MCF 10A (cell line): ENCODE measurements around the gene SDK1. TPM values are rescaled to one million over a fixed set of nuclear protein-coding genes. Genes with fewer than 3 reads are reported as not detected.

Source experiments
- BruUV-seq: library from RNA; stranded (reverse); fragments of 400-500 nt; replicated peaks from 2 replicates; lab custom pipeline; 2021; lab: Mats Ljungman, UMichigan
- CTCF ChIA-PET: fragments of 300-600 bp; sonication (Branson Sonifier 250); formaldehyde crosslinking; extraction: SDS; loops from one replicate; lab custom pipeline; 2021; ENCODE audit warnings: antibody characterized with exemption, inconsistent platforms; lab: Yijun Ruan, JAX
- POLR2A ChIA-PET: fragments of 300-600, 350-650 bp; sonication (Branson Sonifier 250); formaldehyde crosslinking; extraction: SDS; loops from one replicate; lab custom pipeline; 2020; ENCODE audit warnings: antibody characterized with exemption, inconsistent platforms; lab: Yijun Ruan, JAX
- DNase-seq: peaks from one replicate; pipeline ENCODE4 v3.0.0-alpha.2; 2018; ENCODE audit not compliant: unreplicated experiment
- H3K27ac Mint-ChIP-seq: one replicate; pipeline ENCODE4 v1.8.0; 2022; ENCODE audit warnings: mild to moderate bottlenecking, low read depth, mixed read lengths; ENCODE audit not compliant: unreplicated experiment
- H3K27me3 Mint-ChIP-seq: one replicate; pipeline ENCODE4 v1.8.0; 2022; ENCODE audit warnings: mixed read lengths; ENCODE audit not compliant: insufficient read depth, unreplicated experiment
- H3K36me3 Mint-ChIP-seq: one replicate; pipeline ENCODE4 v1.8.0; 2022; ENCODE audit warnings: mild to moderate bottlenecking, moderate library complexity, mixed read lengths; ENCODE audit not compliant: insufficient read depth, unreplicated experiment
- H3K4me1 Mint-ChIP-seq: one replicate; pipeline ENCODE4 v1.8.0; 2022; ENCODE audit warnings: mixed read lengths; ENCODE audit not compliant: insufficient read depth, unreplicated experiment
- H3K4me3 Mint-ChIP-seq: one replicate; pipeline ENCODE4 v1.8.0; 2022; ENCODE audit warnings: mild to moderate bottlenecking, moderate library complexity, mixed read lengths; ENCODE audit not compliant: unreplicated experiment
- H3K9me3 Mint-ChIP-seq: one replicate; pipeline ENCODE4 v1.8.0; 2022; ENCODE audit warnings: mixed read lengths; ENCODE audit not compliant: unreplicated experiment
- intact Hi-C: fragments of 100-400 bp; cut with micrococcal nuclease; formaldehyde crosslinking; loops from 2 replicates; pipeline ENCODE4 v1.14.1; 2022
- total RNA-seq: library from RNA; stranded (reverse); gene quantifications from 2 replicates; pipeline ENCODE4 v1.2.3, GENCODE V29; 2022
- TF ChIP-seq, protein P1 (sequence below): fragments of 200-600 bp; IDR thresholded peaks from one replicate; pipeline ENCODE4 v1.8.0; 2022; ENCODE audit warnings: antibody characterized with exemption, mild to moderate bottlenecking; ENCODE audit not compliant: unreplicated experiment

SDK1 gene
- total RNA-seq, 1 experiment from 2014 or later: 3.3 TPM

DNA sequence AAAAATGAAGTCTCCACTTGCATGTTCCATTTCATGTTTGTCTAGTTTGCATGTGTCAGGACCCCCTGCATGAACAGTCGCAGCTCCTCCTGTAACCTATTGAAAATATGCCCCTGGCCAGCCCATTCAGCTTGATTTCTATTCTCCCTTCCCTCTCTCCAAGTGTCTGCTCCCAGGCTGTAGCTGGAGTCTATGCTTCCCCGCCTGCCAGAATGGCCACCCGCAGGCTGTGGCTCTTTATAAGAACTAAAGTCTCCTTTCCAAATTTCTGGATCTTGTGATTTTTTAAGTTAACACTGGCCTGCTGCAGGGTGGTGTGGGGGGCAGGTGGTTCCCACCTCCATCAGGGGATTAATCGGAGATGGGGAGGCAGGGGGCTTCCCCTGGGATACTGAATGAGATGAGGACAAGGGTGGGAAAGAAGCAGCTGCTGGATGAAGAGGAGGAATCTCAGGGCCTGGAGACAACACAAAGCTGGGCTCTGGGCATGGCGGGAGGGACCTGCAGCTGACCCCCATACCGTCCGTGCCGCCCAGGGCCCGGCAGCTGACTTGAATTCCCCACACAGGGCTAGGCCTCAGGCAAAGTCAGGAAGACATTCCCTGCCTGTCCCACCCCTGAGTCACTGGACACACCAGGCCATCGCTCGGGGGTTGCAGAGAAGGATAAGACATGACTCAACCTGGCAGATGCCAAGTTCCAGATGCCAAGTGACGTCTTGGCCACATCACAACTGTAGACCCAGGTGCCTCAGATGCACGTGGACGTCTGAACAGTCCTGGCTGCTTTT, 981.6 kb downstream of the SDK1 start:
- ChIA-PET POLR2A (interaction anchor here (0.6 to 1.3 kb wide), 5 partner anchors 10 to 1608 kb away, joined by 3 to 4 read pairs (median 3); no protein-coding TSS in a partner anchor), CTCF (interaction anchor here (0.6 to 0.9 kb wide), 3 partner anchors 39 to 301 kb away, joined by 3 to 4 read pairs (median 3); no protein-coding TSS in a partner anchor)
- no TSS peak for BruUV-seq
- Mint-ChIP-seq H3K27me3 (no peaks in the 10 kb centered on the region), H3K27ac (peak overlapping the region; percentile 80), H3K9me3 (peaks cover 14% of the 10 kb centered on the region), H3K4me3 (no peak overlapping the region), H3K4me1 (peaks cover 27% of the 10 kb centered on the region), H3K36me3 (no peaks in the 10 kb centered on the region)
- DNase-seq: peak; percentile 95
- TF ChIP-seq, protein P1, sequence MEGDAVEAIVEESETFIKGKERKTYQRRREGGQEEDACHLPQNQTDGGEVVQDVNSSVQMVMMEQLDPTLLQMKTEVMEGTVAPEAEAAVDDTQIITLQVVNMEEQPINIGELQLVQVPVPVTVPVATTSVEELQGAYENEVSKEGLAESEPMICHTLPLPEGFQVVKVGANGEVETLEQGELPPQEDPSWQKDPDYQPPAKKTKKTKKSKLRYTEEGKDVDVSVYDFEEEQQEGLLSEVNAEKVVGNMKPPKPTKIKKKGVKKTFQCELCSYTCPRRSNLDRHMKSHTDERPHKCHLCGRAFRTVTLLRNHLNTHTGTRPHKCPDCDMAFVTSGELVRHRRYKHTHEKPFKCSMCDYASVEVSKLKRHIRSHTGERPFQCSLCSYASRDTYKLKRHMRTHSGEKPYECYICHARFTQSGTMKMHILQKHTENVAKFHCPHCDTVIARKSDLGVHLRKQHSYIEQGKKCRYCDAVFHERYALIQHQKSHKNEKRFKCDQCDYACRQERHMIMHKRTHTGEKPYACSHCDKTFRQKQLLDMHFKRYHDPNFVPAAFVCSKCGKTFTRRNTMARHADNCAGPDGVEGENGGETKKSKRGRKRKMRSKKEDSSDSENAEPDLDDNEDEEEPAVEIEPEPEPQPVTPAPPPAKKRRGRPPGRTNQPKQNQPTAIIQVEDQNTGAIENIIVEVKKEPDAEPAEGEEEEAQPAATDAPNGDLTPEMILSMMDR: no peak
- intact Hi-C loops: loop anchor here (1.0 kb wide), 1 partner anchor 15 kb away; no protein-coding TSS in a partner anchor

DNA sequence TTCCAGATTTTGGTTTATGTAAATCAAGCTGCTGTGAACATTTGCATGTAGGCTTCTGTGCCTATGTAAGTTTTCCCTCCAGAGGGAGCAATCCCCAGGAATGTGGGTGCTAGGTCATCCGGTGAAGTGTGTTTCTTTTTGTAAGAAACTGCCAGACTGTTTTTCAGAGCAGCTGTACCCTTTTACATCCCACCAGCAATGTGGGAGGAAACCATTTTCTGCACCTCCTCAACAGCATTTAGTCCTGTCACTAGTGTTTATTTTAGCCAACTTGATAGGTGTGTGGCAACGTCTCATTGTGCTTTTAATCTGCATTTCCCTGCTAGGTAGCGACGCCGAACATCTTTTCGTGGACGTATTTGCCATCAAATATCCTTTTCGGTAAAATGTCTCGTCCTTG, 985.3 kb downstream of the SDK1 start:
- Mint-ChIP-seq H3K9me3 (peaks cover 17% of the 10 kb centered on the region), H3K4me3 (no peak overlapping the region)

DNA sequence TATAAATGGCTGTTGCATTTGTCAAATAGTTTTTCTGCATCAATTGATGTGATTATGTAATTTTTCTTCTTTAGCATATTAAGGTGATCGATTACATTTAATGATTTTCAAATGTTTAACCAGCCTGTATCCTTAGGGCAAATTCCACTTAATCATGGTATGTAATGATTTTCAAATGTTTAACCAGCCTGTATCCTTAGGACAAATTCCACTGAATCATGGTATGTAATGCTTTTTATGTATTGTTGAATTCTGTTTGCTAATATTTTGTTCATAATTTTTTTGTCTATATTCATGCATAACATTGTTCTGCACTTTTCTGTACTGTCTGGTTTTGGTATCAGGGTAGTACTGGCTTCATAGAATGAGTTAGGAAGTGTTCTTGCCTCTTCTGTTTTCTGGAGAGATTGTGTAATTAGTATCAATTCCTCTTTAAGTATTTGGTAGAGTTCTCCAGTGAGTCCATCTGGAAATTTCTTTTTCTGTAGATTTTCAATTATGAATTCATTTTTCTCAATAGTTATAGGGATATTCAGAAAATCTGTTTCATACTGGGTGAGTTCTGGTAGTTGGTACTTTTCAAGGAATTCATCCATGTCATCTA, 987.8 kb downstream of the SDK1 start:
- intact Hi-C loops: no loop called here
- no TSS peak for BruUV-seq
- TF ChIP-seq, protein P1: no peak
- peaks cover 14% of the 10 kb centered on the region for H3K9me3 Mint-ChIP-seq
- no peak overlapping the region for H3K4me3 Mint-ChIP-seq
- DNase-seq: no peak
- H3K36me3 Mint-ChIP-seq: no peaks in the 10 kb centered on the region
- POLR2A ChIA-PET: no interaction called here
- no peak overlapping the region for H3K27ac Mint-ChIP-seq
- no peaks in the 10 kb centered on the region for H3K4me1 Mint-ChIP-seq
- CTCF ChIA-PET: no interaction called here
- no peaks in the 10 kb centered on the region for H3K27me3 Mint-ChIP-seq

More for the DNA sequence above, 985.3 kb downstream of the SDK1 start:
- DNase-seq: no peak
- peaks cover 9% of the 10 kb centered on the region for H3K4me1 Mint-ChIP-seq
- intact Hi-C loops: no loop called here
- H3K36me3 Mint-ChIP-seq: no peaks in the 10 kb centered on the region
- ChIA-PET CTCF (interaction anchor here (0.7 to 1.0 kb wide), 2 partner anchors 37 to 509 kb away, joined by 3 to 4 read pairs; no protein-coding TSS in a partner anchor), POLR2A (interaction anchor here (1.1 kb wide), 1 partner anchor 37 kb away, joined by 3 read pairs; no protein-coding TSS in a partner anchor)
- no peak overlapping the region for H3K27ac Mint-ChIP-seq
- TF ChIP-seq, protein P1: no peak
- BruUV-seq: no TSS peak
- H3K27me3 Mint-ChIP-seq: no peaks in the 10 kb centered on the region
